GM19025 (cell line): ENCODE data around the gene FAM222A.

Experiments used
- ATAC-seq: cut with Tn5 transposase; IDR thresholded peaks from one replicate; pipeline ENCODE4 v1.9.1; 2021; ENCODE audit warnings: mild to moderate bottlenecking, low read depth, moderate library complexity; ENCODE audit not compliant: unreplicated experiment

FAM222A gene

GRCh38 chr12:109724321-109724892, 10.8 kb downstream of the FAM222A start:
- ATAC-seq = no peak

GRCh38 chr12:109725321-109726105, 11.9 kb downstream of the FAM222A start:
- no peak for ATAC-seq

- no peak for ATAC-seq
Measured at GRCh38 chr12:109726106-109726497, 12.5 kb downstream of the FAM222A start.

- ATAC-seq = no peak
Measured at GRCh38 chr12:109726511-109727038, 12.9 kb downstream of the FAM222A start.

- no peak for ATAC-seq
Measured at GRCh38 chr12:109727039-109727723, 13.6 kb downstream of the FAM222A start.

GRCh38 chr12:109727746-109728726, 14.4 kb downstream of the FAM222A start:
- no peak for ATAC-seq

- no peak for ATAC-seq
Measured at GRCh38 chr12:109728921-109729320, 15.3 kb downstream of the FAM222A start.

GRCh38 chr12:109729371-109729781, 15.8 kb downstream of the FAM222A start:
- ATAC-seq = no peak

- ATAC-seq = no peak
Measured at GRCh38 chr12:109729801-109730200, 16.2 kb downstream of the FAM222A start.

GRCh38 chr12:109730306-109731145, 16.9 kb downstream of the FAM222A start:
- ATAC-seq = no peak

GRCh38 chr12:109731231-109731731, 17.7 kb downstream of the FAM222A start:
- ATAC-seq = no peak

GRCh38 chr12:109731806-109732205, 18.2 kb downstream of the FAM222A start:
- no peak for ATAC-seq

GRCh38 chr12:109732321-109733305, 19.0 kb downstream of the FAM222A start:
- no peak for ATAC-seq

- ATAC-seq = no peak
Measured at GRCh38 chr12:109734219-109735000, 20.8 kb downstream of the FAM222A start.

- ATAC-seq = no peak
Measured at GRCh38 chr12:109735051-109735521, 21.5 kb downstream of the FAM222A start.

GRCh38 chr12:109735825-109736551, 22.4 kb downstream of the FAM222A start:
- no peak for ATAC-seq
